Measurements from ENCODE around the gene PLEKHJ1. TPM values are rescaled to one million over a fixed set of nuclear protein-coding genes. Genes with fewer than 3 reads are reported as not detected.

Gene PLEKHJ1
- total RNA-seq, 6 donors from 2014 or later: 67.2 to 114 (median 79.3) TPM

GRCh38 chr19:2253106-2254063 lies 17.3 kb upstream of the PLEKHJ1 start:
- Histone ChIP-seq H3K27ac (no peak overlapping the region), H3K4me1 (peaks cover 36 to 45% (median 37%) of the 10 kb centered on the region in 4 donors), H3K9me3 (no peaks in the 10 kb centered on the region), H3K4me3 (peak overlapping the region in 3 of 4 donors; percentile 10 to 32 (median 27)), H3K36me3 (peaks cover 0 to 7% (median 7%) of the 10 kb centered on the region in 4 donors), H3K27me3 (peaks cover 0 to 45% (median 37%) of the 10 kb centered on the region in 4 donors)
- TF ChIP-seq POLR2A (IDR thresholded peaks at IDR 0.05): no peak
- no peak for TF ChIP-seq EP300 (IDR thresholded peaks at IDR 0.05)
- TF ChIP-seq CTCF (IDR thresholded peaks at IDR 0.05): peak in 1 of 6 experiments; percentile 8
- TF ChIP-seq POLR2AphosphoS5 (IDR thresholded peaks at IDR 0.05): no peak
- WGBS, 2 donors: 10 to 12% methylated on average over 15 to 50 of the region's 77 CpGs
- ATAC-seq (ENCODE audit: low FRiP score in 2 of 2) (no peak), DNase-seq (peak in 1 of 2 donors; percentile 87)

GRCh38 chr19:2252797-2253105 lies 16.6 kb upstream of the PLEKHJ1 start:
- Histone ChIP-seq H3K27me3 (peaks cover 0 to 45% (median 37%) of the 10 kb centered on the region in 4 donors), H3K36me3 (peaks cover under 1 to 13% (median 13%) of the 10 kb centered on the region in 4 donors), H3K4me1 (peaks cover 36 to 45% (median 37%) of the 10 kb centered on the region in 4 donors), H3K27ac (no peak overlapping the region), H3K9me3 (no peaks in the 10 kb centered on the region), H3K4me3 (peak overlapping the region in 3 of 4 donors; percentile 10 to 32 (median 27))
- TF ChIP-seq CTCF (IDR thresholded peaks at IDR 0.05) (no peak), POLR2AphosphoS5 (IDR thresholded peaks at IDR 0.05) (no peak), POLR2A (IDR thresholded peaks at IDR 0.05) (no peak), EP300 (IDR thresholded peaks at IDR 0.05) (no peak)
- peak in 1 of 2 donors; percentile 80 for DNase-seq
- 19 to 20% methylated on average over 4 to 7 of the region's 18 CpGs for WGBS, 2 donors
- ATAC-seq (ENCODE audit: low FRiP score in 2 of 2): no peak

- Histone ChIP-seq H3K4me3 (peak overlapping the region in 3 of 4 donors; percentile 10 to 32 (median 27)), H3K27ac (no peak overlapping the region), H3K9me3 (no peaks in the 10 kb centered on the region), H3K27me3 (peaks cover 0 to 45% (median 37%) of the 10 kb centered on the region in 4 donors), H3K36me3 (peaks cover 6 to 18% (median 18%) of the 10 kb centered on the region in 4 donors), H3K4me1 (peaks cover 38 to 46% (median 41%) of the 10 kb centered on the region in 4 donors)
- peak in 1 of 2 donors; percentile 85 for DNase-seq
- no peak for TF ChIP-seq EP300 (IDR thresholded peaks at IDR 0.05)
- no peak for ATAC-seq (ENCODE audit: low FRiP score in 2 of 2)
- WGBS, 2 donors: 8 to 10% methylated on average over 27 to 70 of the region's 74 CpGs
These were observed 16.1 kb upstream of the PLEKHJ1 start for GRCh38 chr19:2252055-2252796.

GRCh38 chr19:2251106-2252054 lies 15.3 kb upstream of the PLEKHJ1 start:
- peaks cover 0 to 45% (median 37%) of the 10 kb centered on the region in 4 donors for H3K27me3 ChIP-seq
- DNase-seq (peak in 1 of 2 donors; percentile 86), ATAC-seq (ENCODE audit: low FRiP score in 2 of 2) (peak in 1 of 2 donors; percentile 1)
- peak overlapping the region in 3 of 4 donors; percentile 10 to 32 (median 27) for H3K4me3 ChIP-seq
- no peak for TF ChIP-seq POLR2A (IDR thresholded peaks at IDR 0.05)
- no peak for TF ChIP-seq POLR2AphosphoS5 (IDR thresholded peaks at IDR 0.05)
- no peak for TF ChIP-seq CTCF (IDR thresholded peaks at IDR 0.05)
- TF ChIP-seq EP300 (IDR thresholded peaks at IDR 0.05): no peak
- H3K4me1 ChIP-seq: peaks cover 43 to 52% (median 46%) of the 10 kb centered on the region in 4 donors
- H3K27ac ChIP-seq: no peak overlapping the region
- 17% methylated on average over 34 of the region's 125 CpGs; no CpG with 5 or more reads in 1 of the 2 donors for WGBS, 2 donors
- H3K9me3 ChIP-seq: no peaks in the 10 kb centered on the region
- peaks cover 14 to 27% (median 26%) of the 10 kb centered on the region in 4 donors for H3K36me3 ChIP-seq
